Kidney (tissue), 14 donors: Measurements from ENCODE around the gene IGFLR1. TPM values are rescaled to one million over a fixed set of nuclear protein-coding genes. Genes with fewer than 3 reads are reported as not detected.

Experiments
- DNase-seq, 5 donors: peaks; one replicate each; pipeline ENCODE4 v3.0.0-alpha.2; 2013 to 2020
- FAIRE-seq: peaks from 2 replicates; lab custom pipeline; 2012; peaks lifted over from hg19 to GRCh38; lab: Jason Lieb, UNC
- H3K27ac ChIP-seq, 2 donors: one replicate each; pipeline ENCODE4 v1.7.0; 2013; ENCODE audit warnings: low read depth in 2 of 2, low read length in 2 of 2, inconsistent platforms in 1 of 2
- H3K27me3 ChIP-seq: one replicate; pipeline ENCODE4 v1.7.1; 2013; ENCODE audit warnings: low read length, inconsistent platforms; ENCODE audit not compliant: control insufficient read depth, insufficient read depth
- H3K36me3 ChIP-seq, 3 donors: one replicate each; pipeline versions ENCODE4 v1.7.0 to v1.7.1; 2013; ENCODE audit warnings: low read length in 3 of 3, control low read depth in 1 of 3, inconsistent platforms in 1 of 3; ENCODE audit not compliant: insufficient read depth in 3 of 3, control insufficient read depth in 2 of 3
- H3K4me1 ChIP-seq, 3 donors: one replicate each; pipeline versions ENCODE4 v1.7.0 to v1.7.1; 2013; ENCODE audit warnings: low read length in 3 of 3, inconsistent platforms in 1 of 3, low read depth in 1 of 3; ENCODE audit not compliant: control insufficient read depth in 2 of 3, insufficient read depth in 2 of 3
- H3K4me3 ChIP-seq, 3 donors: one replicate each; pipeline versions ENCODE4 v1.7.0 to v1.8.1; 2013; ENCODE audit warnings: low read length in 3 of 3, control low read depth in 1 of 3, inconsistent platforms in 1 of 3
- H3K9ac ChIP-seq, 3 donors: one replicate each; pipeline versions ENCODE4 v1.7.0 to v1.7.1; 2013; ENCODE audit warnings: low read length in 3 of 3, control low read depth in 1 of 3, inconsistent platforms in 1 of 3
- H3K9me3 ChIP-seq, 3 donors: one replicate each; pipeline versions ENCODE4 v1.7.0 to v1.7.1; 2013; ENCODE audit warnings: low read length in 3 of 3, control low read depth in 1 of 3, inconsistent platforms in 1 of 3; ENCODE audit not compliant: control insufficient read depth in 2 of 3, insufficient read depth in 1 of 3
- intact Hi-C: fragments of 100-400 bp; cut with DNase I; formaldehyde crosslinking; loops from one replicate; pipeline ENCODE4 v1.11.1; 2022
- polyA plus RNA-seq: library from polyadenylated mRNA; stranded (reverse); fragments of 350-450 nt; fragmentation: Illumina TruSeq; extraction: RNeasy Lipid Tissue Mini Kit (QIAGEN cat#74804); gene quantifications from one replicate; pipeline ENCODE4 v1.2.3, GENCODE V29; 2014; ENCODE audit warnings: low read depth, low replicate concordance; ENCODE audit not compliant: insufficient read depth
- total RNA-seq: library from RNA; stranded (reverse); fragmentation: NEBNext Ultra II Directional; extraction: Animal tissue kit (Norgen Biotek cat#: 25700); gene quantifications from one replicate; pipeline ENCODE4 v1.2.1, GENCODE V29; 2021
- TF ChIP-seq, protein P1 (sequence below): IDR thresholded peaks from 3 replicates; pipeline ENCODE4 v1.5.1; 2012; ENCODE audit warnings: mild to moderate bottlenecking, moderate library complexity, borderline replicate concordance; ENCODE audit not compliant: insufficient read depth; ENCODE audit errors: extremely low read depth
- donor health status: control.
- donor health status: control.
- donor health status: control.
- donor health status: control.
- donor health status: control.
- donor health status: DM: yes; HTN: yes; CAD: no.
- donor health status: Normal renal cell carcinoma (clear cell type).

Gene IGFLR1
- total and polyA plus RNA-seq, 2 donors from 2014 or later, result 22.3 to 26.0 TPM

DNA sequence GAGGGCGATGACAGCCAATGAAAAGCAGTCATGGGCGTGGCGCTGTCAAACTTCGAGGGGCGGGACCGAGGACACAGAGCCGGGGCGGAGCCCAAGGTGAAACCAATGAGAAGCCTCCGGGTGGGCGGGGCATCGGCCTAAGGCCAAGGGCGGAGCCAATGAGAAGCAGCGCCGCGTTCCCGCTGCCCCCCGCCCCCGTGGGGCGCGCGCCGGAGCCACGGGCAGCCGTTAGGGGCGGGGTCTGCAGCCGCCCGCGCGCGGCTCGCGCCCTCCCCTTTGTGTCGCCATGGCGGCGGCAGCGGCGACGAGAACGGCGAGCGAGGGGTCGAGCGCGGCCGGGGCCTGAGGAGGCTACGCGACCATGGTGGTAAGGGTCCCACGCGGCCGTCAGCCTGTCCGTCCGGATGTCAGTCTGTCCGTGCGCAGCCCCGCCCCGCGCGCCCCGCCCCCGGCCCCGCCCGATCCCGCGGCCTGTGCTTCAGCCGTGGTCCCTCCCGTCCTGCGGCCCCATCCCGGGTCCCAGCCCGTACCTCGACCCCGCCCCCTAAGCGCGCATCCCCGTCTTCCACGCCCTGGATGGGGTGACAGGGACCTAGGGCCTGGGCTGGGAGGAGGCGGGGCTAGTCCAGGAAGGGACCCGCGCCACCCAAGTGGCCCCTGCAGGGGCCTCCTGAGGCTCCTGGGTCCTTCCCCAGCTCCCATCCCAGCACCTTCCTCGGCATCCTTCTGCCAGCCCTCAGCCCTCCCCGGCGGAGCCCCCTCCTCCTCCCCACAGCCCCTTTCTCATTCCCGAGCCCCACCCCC, 33.2 kb upstream of the IGFLR1 start, which contains the start of gene ARHGAP33:
TSS of gene ARHGAP33 (plus strand) at position 267 of the 804 bp plus-strand sequence. CDS start at position 362, 95 bp downstream.
- Histone ChIP-seq H3K4me1 (peaks cover 0 to 4% (median 3%) of the 10 kb centered on the region in 3 donors), H3K4me3 (peak within 1 kb of the TSS; percentile 46 to 59 (median 56)), H3K27ac (no peak within 1 kb of the TSS), H3K36me3 (no peaks in the 10 kb centered on the region), H3K27me3 (no peaks in the 10 kb centered on the region), H3K9me3 (no peaks in the 10 kb centered on the region), H3K9ac (peak within 1 kb of the TSS in 1 of 3 donors; percentile 10)
- intact Hi-C loops, result no loop called here
- TF ChIP-seq, protein P1, sequence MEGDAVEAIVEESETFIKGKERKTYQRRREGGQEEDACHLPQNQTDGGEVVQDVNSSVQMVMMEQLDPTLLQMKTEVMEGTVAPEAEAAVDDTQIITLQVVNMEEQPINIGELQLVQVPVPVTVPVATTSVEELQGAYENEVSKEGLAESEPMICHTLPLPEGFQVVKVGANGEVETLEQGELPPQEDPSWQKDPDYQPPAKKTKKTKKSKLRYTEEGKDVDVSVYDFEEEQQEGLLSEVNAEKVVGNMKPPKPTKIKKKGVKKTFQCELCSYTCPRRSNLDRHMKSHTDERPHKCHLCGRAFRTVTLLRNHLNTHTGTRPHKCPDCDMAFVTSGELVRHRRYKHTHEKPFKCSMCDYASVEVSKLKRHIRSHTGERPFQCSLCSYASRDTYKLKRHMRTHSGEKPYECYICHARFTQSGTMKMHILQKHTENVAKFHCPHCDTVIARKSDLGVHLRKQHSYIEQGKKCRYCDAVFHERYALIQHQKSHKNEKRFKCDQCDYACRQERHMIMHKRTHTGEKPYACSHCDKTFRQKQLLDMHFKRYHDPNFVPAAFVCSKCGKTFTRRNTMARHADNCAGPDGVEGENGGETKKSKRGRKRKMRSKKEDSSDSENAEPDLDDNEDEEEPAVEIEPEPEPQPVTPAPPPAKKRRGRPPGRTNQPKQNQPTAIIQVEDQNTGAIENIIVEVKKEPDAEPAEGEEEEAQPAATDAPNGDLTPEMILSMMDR, result no peak
- FAIRE-seq (peak; percentile 85), DNase-seq (peak; percentile 99 to 100 (median 99))

DNA sequence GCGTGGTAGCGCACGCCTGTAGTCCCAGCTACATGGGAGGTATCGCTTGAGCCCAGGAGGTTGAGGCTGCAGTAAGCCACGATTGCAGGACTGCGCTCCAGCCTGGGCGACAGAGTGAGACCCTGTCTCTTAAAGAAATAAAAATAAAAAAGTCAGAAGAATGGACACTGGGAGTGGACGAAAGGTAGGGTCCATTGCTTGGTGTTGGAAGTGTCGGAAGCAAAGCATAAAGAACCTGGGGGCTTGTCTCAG, 32.7 kb upstream of the IGFLR1 start:
- Histone ChIP-seq H3K36me3 (no peaks in the 10 kb centered on the region), H3K9me3 (no peaks in the 10 kb centered on the region), H3K4me3 (peak overlapping the region; percentile 46 to 59 (median 56)), H3K9ac (peak overlapping the region in 1 of 3 donors; percentile 10), H3K4me1 (peaks cover 0 to 4% (median 3%) of the 10 kb centered on the region in 3 donors), H3K27ac (no peak overlapping the region), H3K27me3 (no peaks in the 10 kb centered on the region)
- DNase-seq, result no peak
- TF ChIP-seq, protein P1, result no peak
- intact Hi-C loops, result no loop called here
- FAIRE-seq, result no peak

DNA sequence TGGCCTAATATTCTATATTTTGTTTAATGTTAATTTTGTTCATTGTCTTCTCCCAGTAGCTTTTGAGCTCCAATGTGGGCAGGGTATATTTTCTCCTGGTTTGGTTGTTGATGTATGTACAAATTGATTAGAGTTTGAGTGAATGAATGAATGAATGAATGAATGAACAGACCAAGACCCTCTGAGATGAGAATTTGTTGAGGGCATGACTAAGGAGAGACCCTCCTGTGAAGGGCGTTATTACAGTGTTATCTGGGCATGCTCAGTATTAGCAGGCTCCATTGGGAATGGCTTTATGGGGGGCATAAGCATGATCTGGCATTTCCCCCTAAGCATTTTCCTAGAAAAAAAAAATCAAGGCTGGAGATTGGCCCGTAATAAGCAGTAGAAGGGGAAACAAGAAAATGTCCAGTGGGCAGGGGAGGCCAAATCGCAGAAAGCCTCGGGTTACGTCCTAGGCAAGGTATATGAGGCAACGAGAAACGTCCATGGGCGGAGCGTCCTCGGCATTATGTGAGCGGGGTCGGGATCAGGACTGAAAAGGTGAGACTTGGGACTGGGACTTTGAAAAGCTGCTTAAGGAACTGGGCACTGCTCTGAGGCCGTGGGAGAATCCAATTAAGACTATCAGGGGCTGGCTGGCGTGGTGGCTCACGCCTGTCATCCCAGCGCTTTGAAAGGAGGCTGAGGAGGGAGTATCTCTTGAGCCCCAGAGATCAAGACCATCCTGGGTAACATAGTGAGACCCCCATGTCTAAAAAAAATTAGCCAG, 32.2 kb upstream of the IGFLR1 start:
- Histone ChIP-seq H3K9me3 (no peaks in the 10 kb centered on the region), H3K4me1 (peaks cover 0 to 4% (median 3%) of the 10 kb centered on the region in 3 donors), H3K27me3 (no peaks in the 10 kb centered on the region), H3K27ac (no peak overlapping the region), H3K9ac (no peak overlapping the region), H3K4me3 (peak overlapping the region in 2 of 3 donors; percentile 46 to 56), H3K36me3 (no peaks in the 10 kb centered on the region)
- intact Hi-C loops, result no loop called here
- FAIRE-seq (no peak), DNase-seq (peak in 1 of 5 donors; percentile 63)
- TF ChIP-seq, protein P1, result no peak
